Esophagus muscularis mucosa (tissue), 4 donors: ENCODE measurements around the gene ASIC2. TPM values are rescaled to one million over a fixed set of nuclear protein-coding genes. Genes with fewer than 3 reads are reported as not detected.

Experiments
- DNase-seq: peaks from one replicate; pipeline ENCODE4 v3.0.0-alpha.2; 2017; ENCODE audit errors: extremely low spot score
- H3K27ac ChIP-seq, 4 donors: fragments of 200-600 bp; sonication (generic); replicated peaks in 1 of 4; 1 replicate in 3 of 4; 2 replicates in 1 of 4; pipeline ENCODE4 v1.5.1; 2016 to 2019; ENCODE audit warnings: mild to moderate bottlenecking in 1 of 4
- H3K27me3 ChIP-seq, 4 donors: fragments of 200-600 bp; sonication (generic); one replicate each; pipeline versions ENCODE4 v1.5.1 to v1.6.0; 2016 to 2019
- H3K36me3 ChIP-seq, 4 donors: fragments of 200-600 bp; sonication (generic); one replicate each; pipeline ENCODE4 v1.5.1; 2016 to 2019
- H3K4me1 ChIP-seq, 4 donors: fragments of 200-600 bp; sonication (generic); one replicate each; pipeline ENCODE4 v1.5.1; 2016 to 2019
- H3K4me3 ChIP-seq, 4 donors: fragments of 200-600 bp; sonication (generic); 1 replicate in 2 of 4; 2 replicates in 2 of 4; pipeline ENCODE4 v1.5.1; 2016 to 2019; ENCODE audit warnings: mild to moderate bottlenecking in 4 of 4, moderate library complexity in 1 of 4
- H3K9me3 ChIP-seq, 4 donors: fragments of 200-600 bp; sonication (generic); 1 replicate in 3 of 4; 2 replicates in 1 of 4; pipeline ENCODE4 v1.5.1; 2016 to 2019
- EP300 ChIP-seq: sonication (generic); formaldehyde crosslinking; IDR thresholded peaks from one replicate; pipeline ENCODE4 v1.6.1; 2017; ENCODE audit warnings: antibody characterized with exemption
- POLR2A ChIP-seq: fragments of 450-650 bp; IDR thresholded peaks from one replicate; pipeline ENCODE4 v1.6.1; 2017; ENCODE audit warnings: antibody characterized with exemption, moderate library complexity, mild to moderate bottlenecking, low read depth
- POLR2AphosphoS5 ChIP-seq, 2 donors: sonication (generic); formaldehyde crosslinking; IDR thresholded peaks; one replicate each; pipeline ENCODE4 v1.6.1; 2017; ENCODE audit warnings: antibody characterized with exemption in 2 of 2
- WGBS: methylation state at CpG from one replicate; pipeline ENCODE4 v1.1.5; 2018; 5-methylcytosine and 5-hydroxymethylcytosine counted together
- intact Hi-C: fragments of 100-400 bp; cut with DNase I; formaldehyde crosslinking; loops from one replicate; pipeline ENCODE4 v1.15.1; 2023
- total RNA-seq, 4 donors: library from RNA; depleted of rRNA; stranded (reverse); fragments of >200 nt; gene quantifications; one replicate each; pipeline versions ENCODE4 v1.1.0 to v1.2.1, GENCODE V29; 2016
- TF ChIP-seq, protein P1 (sequence below), 3 experiments: fragments of 200-600 bp in 2 of 3; fragments of 450-650 bp in 1 of 3; sonication (generic) in 2 of 3; IDR thresholded peaks; one replicate each; pipeline ENCODE4 v1.5.1; 2017 to 2019; ENCODE audit warnings: antibody characterized with exemption in 3 of 3, mild to moderate bottlenecking in 2 of 3, moderate library complexity in 1 of 3

The ASIC2 gene
- total RNA-seq, 4 donors from 2014 or later: 0.13 TPM; not detected in 3

DNA sequence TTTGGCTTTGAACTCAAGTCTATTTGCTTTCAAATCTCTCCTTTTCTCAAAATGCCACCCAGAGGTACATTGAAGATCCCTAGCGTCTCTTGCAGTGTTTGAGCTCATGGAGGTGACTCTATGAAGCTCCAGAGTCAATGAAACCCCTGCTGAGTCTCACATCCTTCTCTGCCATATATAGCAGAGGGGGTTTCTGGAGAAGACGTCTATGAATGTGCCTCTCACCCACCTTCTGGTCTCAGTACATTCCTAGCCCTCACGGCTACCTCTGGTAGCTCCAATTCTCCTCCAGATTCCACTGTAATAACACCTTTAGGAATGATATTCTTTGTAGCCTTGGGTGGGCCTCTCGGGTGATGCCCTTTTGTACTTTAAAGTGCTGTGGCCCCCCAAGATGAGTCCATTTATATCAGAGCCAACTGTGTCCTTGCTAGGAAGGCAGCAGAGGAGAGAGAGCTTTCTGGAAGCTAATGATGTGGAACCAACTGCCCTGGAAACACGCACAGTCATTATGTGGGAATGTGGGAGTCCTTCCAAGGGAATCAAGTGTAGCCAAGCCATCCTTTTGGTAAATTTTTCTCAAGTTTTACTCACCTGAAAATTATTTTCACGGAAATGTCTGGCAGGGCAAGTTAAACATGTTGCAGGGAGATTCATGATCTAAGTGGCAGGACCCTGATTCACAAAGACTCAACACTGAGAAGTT, 123.4 kb downstream of the ASIC2 start:
- intact Hi-C loops: loop anchor here (10.0 kb wide), 1 partner anchor 75 kb away; no protein-coding TSS in a partner anchor
- peaks cover 0 to 23% (median 0%) of the 10 kb centered on the region in 4 donors for H3K27me3 ChIP-seq
- H3K9me3 ChIP-seq: no peaks in the 10 kb centered on the region
- H3K4me3 ChIP-seq: no peak overlapping the region
- 60% methylated on average over 6 of the region's 6 CpGs for WGBS
- no peaks in the 10 kb centered on the region for H3K36me3 ChIP-seq
- DNase-seq: no peak
- H3K4me1 ChIP-seq: peaks cover 1 to 6% (median 4%) of the 10 kb centered on the region in 4 donors
- no peak overlapping the region for H3K27ac ChIP-seq
- TF ChIP-seq, protein P1, sequence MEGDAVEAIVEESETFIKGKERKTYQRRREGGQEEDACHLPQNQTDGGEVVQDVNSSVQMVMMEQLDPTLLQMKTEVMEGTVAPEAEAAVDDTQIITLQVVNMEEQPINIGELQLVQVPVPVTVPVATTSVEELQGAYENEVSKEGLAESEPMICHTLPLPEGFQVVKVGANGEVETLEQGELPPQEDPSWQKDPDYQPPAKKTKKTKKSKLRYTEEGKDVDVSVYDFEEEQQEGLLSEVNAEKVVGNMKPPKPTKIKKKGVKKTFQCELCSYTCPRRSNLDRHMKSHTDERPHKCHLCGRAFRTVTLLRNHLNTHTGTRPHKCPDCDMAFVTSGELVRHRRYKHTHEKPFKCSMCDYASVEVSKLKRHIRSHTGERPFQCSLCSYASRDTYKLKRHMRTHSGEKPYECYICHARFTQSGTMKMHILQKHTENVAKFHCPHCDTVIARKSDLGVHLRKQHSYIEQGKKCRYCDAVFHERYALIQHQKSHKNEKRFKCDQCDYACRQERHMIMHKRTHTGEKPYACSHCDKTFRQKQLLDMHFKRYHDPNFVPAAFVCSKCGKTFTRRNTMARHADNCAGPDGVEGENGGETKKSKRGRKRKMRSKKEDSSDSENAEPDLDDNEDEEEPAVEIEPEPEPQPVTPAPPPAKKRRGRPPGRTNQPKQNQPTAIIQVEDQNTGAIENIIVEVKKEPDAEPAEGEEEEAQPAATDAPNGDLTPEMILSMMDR (IDR thresholded peaks at IDR 0.05): no peak
- TF ChIP-seq EP300 (no peak), POLR2A (no peak), POLR2AphosphoS5 (IDR thresholded peaks at IDR 0.05) (no peak)

- intact Hi-C loops: loop anchor here (10.0 kb wide), 1 partner anchor 73 kb away; no protein-coding TSS in a partner anchor
- peaks cover 11 to 16% (median 15%) of the 10 kb centered on the region in 4 donors for H3K4me1 ChIP-seq
- peaks cover 0 to 10% (median 0%) of the 10 kb centered on the region in 4 donors for H3K27me3 ChIP-seq
- H3K4me3 ChIP-seq: no peak overlapping the region
- 69% methylated on average over 1 of the region's 1 CpG for WGBS
- no peak for TF ChIP-seq POLR2A
- no peak for TF ChIP-seq POLR2AphosphoS5 (IDR thresholded peaks at IDR 0.05)
- TF ChIP-seq EP300: no peak
- TF ChIP-seq, protein P1 (IDR thresholded peaks at IDR 0.05): no peak
- H3K9me3 ChIP-seq: no peaks in the 10 kb centered on the region
- no peak for DNase-seq
- no peaks in the 10 kb centered on the region for H3K36me3 ChIP-seq
- no peak overlapping the region for H3K27ac ChIP-seq
These were observed 125.4 kb downstream of the ASIC2 start for GRCh38 chr17:33167736-33168135.

DNA sequence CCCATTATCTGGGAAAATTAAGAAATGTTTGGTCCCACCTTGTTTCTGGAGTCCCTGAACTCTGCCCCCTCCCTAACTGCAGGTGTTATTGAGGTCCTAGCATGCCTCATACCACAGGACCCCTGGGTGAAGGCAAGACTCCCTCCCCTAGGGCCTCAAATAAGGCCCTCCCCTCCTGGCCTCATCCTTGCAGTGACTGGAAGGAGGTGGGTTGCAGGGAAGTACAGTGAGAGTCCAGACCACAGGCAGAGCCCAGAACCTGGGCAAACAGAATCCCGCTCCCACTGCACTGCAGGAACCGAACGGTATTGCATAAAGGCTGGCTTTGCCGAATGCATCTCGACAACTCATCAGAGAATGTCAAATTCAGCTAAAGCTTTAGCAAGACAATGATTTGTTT, 126.6 kb downstream of the ASIC2 start:
- Histone ChIP-seq H3K9me3 (no peaks in the 10 kb centered on the region), H3K4me1 (peaks cover 11 to 16% (median 15%) of the 10 kb centered on the region in 4 donors), H3K4me3 (no peak overlapping the region), H3K27ac (no peak overlapping the region), H3K27me3 (no peaks in the 10 kb centered on the region), H3K36me3 (no peaks in the 10 kb centered on the region)
- TF ChIP-seq, protein P1 (IDR thresholded peaks at IDR 0.05): no peak
- TF ChIP-seq POLR2AphosphoS5 (IDR thresholded peaks at IDR 0.05) (no peak), EP300 (no peak), POLR2A (no peak)
- 90% methylated on average over 5 of the region's 5 CpGs for WGBS
- intact Hi-C loops: loop anchor here (10.0 kb wide), 1 partner anchor 72 kb away; no protein-coding TSS in a partner anchor
- no peak for DNase-seq

DNA sequence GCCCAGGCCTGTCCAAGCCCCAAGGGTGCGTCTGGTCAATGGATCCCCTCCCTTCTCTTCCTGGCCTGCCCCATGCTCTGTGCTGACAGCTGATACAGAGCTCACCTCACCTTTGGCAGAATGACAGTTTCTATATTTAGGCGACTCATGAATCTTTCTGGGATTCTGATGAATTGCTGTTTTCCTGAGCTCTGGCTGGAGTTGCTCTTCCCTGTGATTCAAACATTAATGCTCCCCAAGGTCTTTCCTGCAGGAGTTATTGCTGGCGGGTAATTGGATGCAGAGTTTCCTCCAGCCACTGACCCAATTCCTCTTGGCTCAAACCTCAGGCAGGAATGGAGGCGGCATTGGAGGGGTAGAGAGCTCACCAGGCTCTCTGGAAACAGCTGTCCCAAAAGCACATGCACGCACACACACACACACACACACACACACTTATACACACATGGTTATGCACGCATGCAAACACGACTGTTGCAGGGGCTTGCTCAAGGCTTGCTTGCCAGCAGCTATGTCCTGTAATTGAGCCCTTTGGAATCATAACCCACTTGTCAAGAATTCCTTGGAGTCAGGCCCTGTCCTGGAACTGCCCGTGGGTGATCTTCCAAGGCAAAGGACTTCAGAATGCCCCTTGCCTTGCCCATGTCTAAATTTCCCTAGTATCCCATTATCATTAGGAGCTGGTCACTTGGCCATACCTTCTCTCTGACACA, 128.8 kb downstream of the ASIC2 start:
- TF ChIP-seq, protein P1 (IDR thresholded peaks at IDR 0.05): no peak
- TF ChIP-seq POLR2AphosphoS5 (IDR thresholded peaks at IDR 0.05) (no peak), EP300 (no peak), POLR2A (no peak)
- H3K9me3 ChIP-seq: no peaks in the 10 kb centered on the region
- no peak overlapping the region for H3K27ac ChIP-seq
- no peak overlapping the region for H3K4me3 ChIP-seq
- intact Hi-C loops: loop anchor here (10.0 kb wide), 1 partner anchor 70 kb away; no protein-coding TSS in a partner anchor
- no peaks in the 10 kb centered on the region for H3K27me3 ChIP-seq
- H3K4me1 ChIP-seq: peaks cover 11 to 16% (median 13%) of the 10 kb centered on the region in 4 donors
- DNase-seq: no peak
- no peaks in the 10 kb centered on the region for H3K36me3 ChIP-seq
- 38% methylated on average over 8 of the region's 8 CpGs for WGBS
